Keratinocyte (primary cell): Measurements from ENCODE around the gene TMEM183A. TPM values are rescaled to one million over a fixed set of nuclear protein-coding genes. Genes with fewer than 3 reads are reported as not detected.
A peak's percentile ranks its signal among the peaks of the same experiment; 100 is the strongest.
"Not testable (repeated sequence)": the region's sequence is repeated elsewhere in the genome, so short reads cannot be mapped to it uniquely, and the experiment has no call there.

Experiments used
- DNase-seq: peaks from one replicate; pipeline ENCODE4 v3.0.0-alpha.2; 2011; ENCODE audit warnings: low read depth, missing footprints, low spot score
- FAIRE-seq: peaks from 2 replicates; lab custom pipeline; 2011; peaks lifted over from hg19 to GRCh38; lab: Jason Lieb, UNC
- H2AFZ ChIP-seq: 2 replicates; pipeline ENCODE4 v1.6.0; 2012; ENCODE audit warnings: low read length, control low read depth, inconsistent platforms; ENCODE audit not compliant: control insufficient read depth
- H3K27ac ChIP-seq: 2 replicates; pipeline ENCODE4 v1.5.1; 2011; ENCODE audit warnings: low read length; ENCODE audit not compliant: control insufficient read depth, insufficient read depth
- H3K27me3 ChIP-seq: 3 replicates; pipeline ENCODE4 v1.6.0; 2011; ENCODE audit warnings: low read length; ENCODE audit not compliant: control insufficient read depth, insufficient read depth; ENCODE audit errors: extremely low read depth
- H3K36me3 ChIP-seq, 2 experiments: 2 replicates in 1 of 2; 3 replicates in 1 of 2; pipeline ENCODE4 v1.5.1; 2011; ENCODE audit warnings: low read length in 2 of 2, mild to moderate bottlenecking in 1 of 2; ENCODE audit not compliant: control insufficient read depth in 2 of 2, insufficient read depth in 2 of 2; ENCODE audit errors: extremely low read depth in 1 of 2
- H3K4me1 ChIP-seq: 3 replicates; pipeline ENCODE4 v1.5.1; 2011; ENCODE audit warnings: low read length; ENCODE audit not compliant: control insufficient read depth, insufficient read depth; ENCODE audit errors: extremely low read depth
- H3K4me2 ChIP-seq: 3 replicates; pipeline ENCODE4 v1.6.0; 2011; ENCODE audit warnings: low read depth, low read length; ENCODE audit not compliant: control insufficient read depth, insufficient read depth; ENCODE audit errors: extremely low read depth
- H3K4me3 ChIP-seq, 3 experiments: fragments of 200-600 bp in 1 of 3; sonication (generic) in 1 of 3; 2 replicates in 2 of 3; 3 replicates in 1 of 3; pipeline ENCODE4 v1.5.1; 2011 to 2016; ENCODE audit warnings: low read length in 3 of 3, mild to moderate bottlenecking in 3 of 3, control low read depth in 2 of 3, inconsistent platforms in 1 of 3, low read depth in 1 of 3, mixed read lengths in 1 of 3, mixed run types in 1 of 3, moderate library complexity in 1 of 3; ENCODE audit not compliant: control insufficient read depth in 2 of 3, insufficient read depth in 2 of 3; ENCODE audit errors: extremely low read depth in 1 of 3
- H3K79me2 ChIP-seq: 2 replicates; pipeline ENCODE4 v1.6.0; 2012; ENCODE audit warnings: low read length; ENCODE audit not compliant: control insufficient read depth, insufficient read depth
- H3K9ac ChIP-seq: 3 replicates; pipeline ENCODE4 v1.6.0; 2011; ENCODE audit warnings: low read length; ENCODE audit not compliant: control insufficient read depth, insufficient read depth; ENCODE audit errors: extremely low read depth
- H3K9me1 ChIP-seq: 3 replicates; pipeline ENCODE4 v1.6.0; 2011; ENCODE audit warnings: low read length; ENCODE audit not compliant: control insufficient read depth, insufficient read depth; ENCODE audit errors: extremely low read depth
- H3K9me3 ChIP-seq: 2 replicates; pipeline ENCODE4 v1.5.1; 2012; ENCODE audit warnings: low read depth, low read length; ENCODE audit not compliant: control insufficient read depth
- H4K20me1 ChIP-seq: 3 replicates; pipeline ENCODE4 v1.6.0; 2011; ENCODE audit warnings: low read length; ENCODE audit not compliant: control insufficient read depth, insufficient read depth; ENCODE audit errors: extremely low read depth
- CTCF ChIP-seq, 3 experiments: IDR thresholded peaks in 1 of 3; conservative IDR thresholded peaks in 1 of 3; optimal IDR thresholded peaks in 1 of 3; 2 replicates in 2 of 3; 3 replicates in 1 of 3; pipeline versions ENCODE3 to v1.5.1; 2011; ENCODE audit warnings: low read length in 3 of 3, mild to moderate bottlenecking in 3 of 3, moderate library complexity in 2 of 3, control low read depth in 1 of 3, inconsistent platforms in 1 of 3; ENCODE audit not compliant: insufficient read depth in 2 of 3; ENCODE audit errors: extremely low read depth in 1 of 3
- EZH2 ChIP-seq: IDR thresholded peaks from one replicate; pipeline ENCODE4 v1.6.1; 2012; ENCODE audit warnings: inconsistent platforms, mild to moderate bottlenecking, low read length, moderate library complexity
- dilution Hi-C: fragments of 300-500 bp; cut with MboI; formaldehyde crosslinking; loops from one replicate; pipeline ENCODE4 v1.7.0; 2020; ENCODE audit warnings: low sequenced_read_pairs; ENCODE audit not compliant: extremely low pct_ligation_motif_present
- polyA plus RNA-seq, 5 experiments: library from polyadenylated mRNA; depleted of rRNA in 3 of 5; stranded (reverse) in 3 of 5; stranded (forward) in 1 of 5; unstranded in 1 of 5; fragments of >200 nt; gene quantifications; 1 replicate in 1 of 5; 2 replicates in 3 of 5; 3 replicates in 1 of 5; pipeline versions ENCODE4 v1.2.1 to v1.2.3, GENCODE V29; 2011 to 2012; ENCODE audit warnings: missing spikeins in 2 of 5, low read depth in 1 of 5, low replicate concordance in 1 of 5

Gene TMEM183A
- polyA plus RNA-seq, 1 donor (not counting 4 experiments of a cell fraction or from before 2014, with no cell fraction given): 88.2 TPM

- peaks cover 3% of the 10 kb centered on the region for H4K20me1 ChIP-seq
- no peaks in the 10 kb centered on the region for H3K4me1 ChIP-seq
- TF ChIP-seq CTCF (optimal IDR thresholded peaks at IDR 0.05 in 1 of 3, IDR thresholded peaks at IDR 0.05 in 1 of 3, conservative IDR thresholded peaks at IDR 0.05 in 1 of 3; ENCODE audit: extremely low read depth in 1 of 3, insufficient read depth in 2 of 3, low read length in 3 of 3) (no peak), EZH2 (no peak)
- peaks cover 37 to 44% of the 10 kb centered on the region in 2 experiments for H3K36me3 ChIP-seq
- H3K79me2 ChIP-seq: peaks cover 11% of the 10 kb centered on the region
- H3K9ac ChIP-seq: no peak overlapping the region
- no peaks in the 10 kb centered on the region for H3K9me3 ChIP-seq
- H3K4me3 ChIP-seq: no peak overlapping the region
- H3K9me1 ChIP-seq: peaks cover 2% of the 10 kb centered on the region
- no peak overlapping the region for H3K27ac ChIP-seq
- dilution Hi-C loops: no loop called here
- H2AFZ ChIP-seq: no peak overlapping the region
- H3K4me2 ChIP-seq: no peak overlapping the region
- no peaks in the 10 kb centered on the region for H3K27me3 ChIP-seq
- FAIRE-seq: no peak
- DNase-seq: no peak
These were observed 9.9 kb downstream of the TMEM183A start for GRCh38 chr1:203017061-203017460.

GRCh38 chr1:203017692-203018091, 10.5 kb downstream of the TMEM183A start:
- H3K27me3 ChIP-seq: no peaks in the 10 kb centered on the region
- DNase-seq: no peak
- FAIRE-seq: no peak

DNA sequence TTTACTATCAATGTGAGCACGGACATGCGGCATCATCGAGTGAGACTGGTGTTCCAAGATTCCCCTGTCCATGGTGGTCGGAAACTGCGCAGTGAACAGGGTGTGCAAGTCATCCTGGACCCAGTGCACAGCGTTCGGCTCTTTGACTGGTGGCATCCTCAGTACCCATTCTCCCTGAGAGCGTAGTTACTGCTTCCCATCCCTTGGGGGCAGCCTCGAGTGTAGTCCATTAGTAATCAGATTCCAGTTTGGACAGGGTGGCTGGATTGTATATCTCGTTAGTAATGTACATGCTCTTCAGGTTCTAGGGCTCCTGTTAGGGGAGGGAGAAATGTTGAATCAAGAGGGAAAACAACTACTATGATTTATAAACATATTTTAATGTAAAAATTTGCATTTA, 15.7 kb downstream of the TMEM183A start:
- H3K27ac ChIP-seq, H4K20me1 ChIP-seq, H3K9me1 ChIP-seq, H3K4me1 ChIP-seq, H2AFZ ChIP-seq, DNase-seq, H3K9ac ChIP-seq, H3K4me2 ChIP-seq, H3K79me2 ChIP-seq, dilution Hi-C loops, H3K9me3 ChIP-seq, H3K4me3 ChIP-seq: not testable (repeated sequence)
- FAIRE-seq: peak; percentile 76
- Histone ChIP-seq H3K27me3 (peaks cover 11% of the 10 kb centered on the region), H3K36me3 (peaks cover 24 to 30% of the 10 kb centered on the region in 2 experiments)

More at GRCh38 chr1:203017692-203018091, 10.5 kb downstream of the TMEM183A start:
- peaks cover 3% of the 10 kb centered on the region for H4K20me1 ChIP-seq
- peaks cover 2% of the 10 kb centered on the region for H3K9me1 ChIP-seq
- no peak overlapping the region for H3K4me2 ChIP-seq
- TF ChIP-seq EZH2 (no peak), CTCF (optimal IDR thresholded peaks at IDR 0.05 in 1 of 3, IDR thresholded peaks at IDR 0.05 in 1 of 3, conservative IDR thresholded peaks at IDR 0.05 in 1 of 3; ENCODE audit: extremely low read depth in 1 of 3, insufficient read depth in 2 of 3, low read length in 3 of 3) (no peak)
- dilution Hi-C loops: no loop called here
- no peak overlapping the region for H3K9ac ChIP-seq
- H3K4me1 ChIP-seq: no peaks in the 10 kb centered on the region
- H3K27ac ChIP-seq: no peak overlapping the region
- H3K36me3 ChIP-seq: peaks cover 37 to 39% of the 10 kb centered on the region in 2 experiments
- peaks cover 6% of the 10 kb centered on the region for H3K79me2 ChIP-seq
- H2AFZ ChIP-seq: no peak overlapping the region
- no peak overlapping the region for H3K4me3 ChIP-seq
- H3K9me3 ChIP-seq: no peaks in the 10 kb centered on the region
